Lower leg skin (tissue), 4 donors: ENCODE results near the gene TOMM22. TPM values are rescaled to one million over a fixed set of nuclear protein-coding genes. Genes with fewer than 3 reads are reported as not detected.

Experiments
- DNase-seq, 2 donors: peaks; one replicate each; pipeline ENCODE4 v3.0.0-alpha.2; 2019; ENCODE audit warnings: low spot score in 2 of 2
- H3K4me3 ChIP-seq: fragments of 200-600 bp; sonication (generic); 2 replicates; pipeline ENCODE4 v1.5.1; 2017; ENCODE audit warnings: mild to moderate bottlenecking, low read depth; ENCODE audit not compliant: poor library complexity, severe bottlenecking
- CTCF ChIP-seq, 3 donors: fragments of 450-650 bp; IDR thresholded peaks; one replicate each; pipeline ENCODE4 v1.5.1; 2016; ENCODE audit warnings: antibody characterized with exemption in 3 of 3, mild to moderate bottlenecking in 3 of 3, moderate library complexity in 2 of 3
- POLR2A ChIP-seq, 2 donors: fragments of 450-650 bp; IDR thresholded peaks; one replicate each; pipeline ENCODE4 v1.6.1; 2016 to 2017; ENCODE audit warnings: antibody characterized with exemption in 2 of 2, mild to moderate bottlenecking in 1 of 2, moderate library complexity in 1 of 2
- WGBS, 2 donors: methylation state at CpG; one replicate each; pipeline ENCODE4 v1.1.5; 2018; 5-methylcytosine and 5-hydroxymethylcytosine counted together
- intact Hi-C: fragments of 100-400 bp; cut with DNase I; formaldehyde crosslinking; loops from one replicate; pipeline ENCODE4 v1.15.0; 2023; ENCODE audit warnings: low total_unique reads
- total RNA-seq, 4 donors: library from RNA; depleted of rRNA; stranded (reverse); fragments of >200 nt; gene quantifications; one replicate each; pipeline ENCODE4 v1.1.0, GENCODE V29; 2016

The TOMM22 gene
- total RNA-seq, 4 donors from 2014 or later = 24.8 to 42.2 (median 34.5) TPM

- no peak for DNase-seq
- WGBS, 2 donors = 94 to 96% methylated on average over 1 of the region's 1 CpG
- H3K4me3 ChIP-seq = no peak overlapping the region
- intact Hi-C loops = no loop called here
- TF ChIP-seq CTCF (IDR thresholded peaks at IDR 0.05) (no peak), POLR2A (IDR thresholded peaks at IDR 0.05) (no peak)
These were observed 4.0 kb downstream of the TOMM22 start for GRCh38 chr22:38685761-38686160.

- H3K4me3 ChIP-seq = no peak overlapping the region
- intact Hi-C loops = no loop called here
- no peak for TF ChIP-seq CTCF (IDR thresholded peaks at IDR 0.05)
- TF ChIP-seq POLR2A (IDR thresholded peaks at IDR 0.05) = no peak
- WGBS, 2 donors = 61 to 77% methylated on average over 1 of the region's 1 CpG
- no peak for DNase-seq
These were observed 7.9 kb downstream of the TOMM22 start for GRCh38 chr22:38689651-38690050.

- 82 to 83% methylated on average over 2 of the region's 2 CpGs for whole genome bisulfite sequencing, 2 donors
- DNase-seq = no peak
- intact Hi-C loops = no loop called here
- TF ChIP-seq CTCF (IDR thresholded peaks at IDR 0.05) (no peak), POLR2A (IDR thresholded peaks at IDR 0.05) (no peak)
- no peak overlapping the region for H3K4me3 ChIP-seq
These were observed 12.3 kb downstream of the TOMM22 start for GRCh38 chr22:38694049-38694448.

- TF ChIP-seq POLR2A (IDR thresholded peaks at IDR 0.05) (no peak), CTCF (IDR thresholded peaks at IDR 0.05) (no peak)
- H3K4me3 ChIP-seq = no peak overlapping the region
- DNase-seq = no peak
- intact Hi-C loops = no loop called here
- WGBS, 2 donors = 53 to 57% methylated on average over 3 of the region's 3 CpGs
These were observed 13.2 kb downstream of the TOMM22 start for GRCh38 chr22:38694940-38695339.

- DNase-seq = no peak
- no peak overlapping the region for H3K4me3 ChIP-seq
These were observed 15.1 kb downstream of the TOMM22 start for GRCh38 chr22:38696606-38697424.

More at GRCh38 chr22:38696606-38697424, 15.1 kb downstream of the TOMM22 start:
- no peak for TF ChIP-seq POLR2A (IDR thresholded peaks at IDR 0.05)
- TF ChIP-seq CTCF (IDR thresholded peaks at IDR 0.05) = no peak
- 18 to 23% methylated on average over 3 of the region's 3 CpGs for WGBS, 2 donors
- intact Hi-C loops = no loop called here
